GM19351 (cell line): ENCODE data around the gene PTPRK.
"Not testable (repeated sequence)": the region's sequence is repeated elsewhere in the genome, so short reads cannot be mapped to it uniquely, and the experiment has no call there.

ENCODE experiments used
- ATAC-seq: cut with Tn5 transposase; IDR thresholded peaks from one replicate; pipeline ENCODE4 v1.9.1; 2021; ENCODE audit warnings: mild to moderate bottlenecking, moderate library complexity; ENCODE audit not compliant: unreplicated experiment

The PTPRK gene

DNA sequence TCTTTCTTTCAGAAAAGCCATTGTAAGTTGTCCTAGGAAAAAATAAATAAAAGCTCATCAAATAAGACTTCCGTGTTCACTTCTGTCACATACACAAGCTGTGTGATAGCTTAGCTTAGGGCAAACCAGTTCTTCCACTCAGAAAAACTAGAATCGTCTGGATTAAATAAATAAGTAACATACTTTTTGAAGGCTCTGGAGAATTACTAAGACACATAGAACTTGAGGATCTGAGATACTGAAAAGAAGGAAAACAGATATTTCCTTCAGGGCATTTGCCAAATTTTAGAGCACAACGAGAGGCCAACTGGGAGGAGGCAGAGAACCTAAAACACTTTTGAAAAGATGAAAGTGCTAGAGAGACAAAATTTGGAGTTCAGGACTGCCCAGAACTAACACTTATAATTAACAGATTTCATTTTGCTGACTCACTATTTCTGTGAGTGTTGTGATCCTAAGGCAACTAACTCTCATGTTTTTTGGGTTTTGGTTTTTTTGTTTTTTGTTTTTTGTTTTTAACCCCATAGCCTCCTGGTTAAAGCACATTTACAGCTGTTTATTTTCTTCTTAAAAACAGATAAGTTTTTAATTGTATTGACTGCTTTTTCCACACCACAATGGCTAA, 580.8 kb downstream of the PTPRK start:
- no peak for ATAC-seq

DNA sequence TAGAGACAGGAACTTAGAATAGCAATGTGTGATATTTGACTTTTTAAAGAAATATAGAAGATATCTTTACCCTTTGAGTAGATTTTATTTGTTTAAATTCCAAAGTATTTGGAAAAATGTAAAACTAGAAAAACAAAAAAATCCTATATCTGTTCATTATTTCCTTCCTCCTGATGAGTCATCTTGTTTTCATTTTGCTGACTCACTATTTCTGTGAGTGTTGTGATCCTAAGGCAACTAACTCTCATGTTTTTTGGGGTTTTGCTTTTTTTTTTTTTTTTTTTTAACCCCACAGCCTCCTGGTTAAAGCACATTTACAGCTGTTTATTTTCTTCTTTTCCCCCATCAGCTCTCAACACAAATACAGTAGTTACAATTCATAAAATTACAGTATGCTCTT, 581.7 kb downstream of the PTPRK start:
- no peak for ATAC-seq

DNA sequence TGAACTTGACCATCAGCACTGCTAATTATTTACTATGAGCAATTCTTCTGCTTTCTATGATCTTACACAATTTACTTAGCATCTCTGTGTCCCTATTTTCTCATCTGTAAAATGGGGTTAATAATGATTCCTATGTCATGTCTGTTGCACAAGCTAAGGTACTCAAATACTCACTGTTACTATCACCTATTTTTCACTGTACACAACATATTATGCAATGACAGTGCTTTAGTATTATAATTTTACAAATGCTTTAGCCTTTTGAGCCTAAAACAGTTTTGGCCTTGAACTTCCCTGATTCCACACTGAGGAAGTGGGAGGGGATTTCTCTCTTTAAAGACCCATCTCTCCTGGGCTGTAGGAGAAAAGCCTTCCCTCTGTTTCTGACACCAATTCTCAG, 582.7 kb downstream of the PTPRK start:
- ATAC-seq: no peak

DNA sequence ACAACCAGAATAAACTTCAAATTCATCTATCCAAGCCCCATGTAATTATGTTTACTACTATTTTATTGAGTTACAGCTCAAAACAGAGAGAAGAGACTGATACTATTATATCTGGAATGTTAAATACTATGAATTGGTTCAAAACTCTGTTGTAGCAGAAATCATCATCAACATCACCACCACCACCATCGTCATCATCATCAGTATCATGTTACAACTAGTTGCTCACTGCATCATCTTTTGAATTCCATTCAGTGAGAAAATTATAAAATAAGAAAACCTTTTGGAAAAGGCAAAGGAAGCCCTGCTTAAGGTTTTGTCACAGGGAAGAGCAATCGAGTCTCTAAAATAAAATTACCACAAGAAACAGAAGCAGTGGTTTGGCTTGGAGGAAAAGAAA, 583.3 kb downstream of the PTPRK start:
- no peak for ATAC-seq

DNA sequence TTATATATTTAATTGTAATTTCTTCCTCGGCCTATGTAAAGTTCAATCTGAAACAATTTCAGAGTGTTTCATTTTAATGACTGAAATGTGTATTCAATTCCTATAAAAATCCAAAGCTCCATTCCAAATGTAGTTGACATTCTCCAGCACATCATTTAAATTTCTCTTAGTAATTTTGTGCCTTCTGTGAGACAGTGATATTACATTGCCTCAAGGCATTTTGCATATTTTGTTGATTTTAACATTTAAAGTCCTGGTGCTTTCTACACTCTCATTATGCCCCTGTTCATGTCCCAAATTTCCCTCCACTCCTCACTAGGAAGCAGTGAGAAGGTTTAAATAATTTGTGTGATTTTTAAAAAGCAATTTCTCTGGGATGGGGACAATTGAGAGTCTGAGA, 585.4 kb downstream of the PTPRK start:
- ATAC-seq: no peak

DNA sequence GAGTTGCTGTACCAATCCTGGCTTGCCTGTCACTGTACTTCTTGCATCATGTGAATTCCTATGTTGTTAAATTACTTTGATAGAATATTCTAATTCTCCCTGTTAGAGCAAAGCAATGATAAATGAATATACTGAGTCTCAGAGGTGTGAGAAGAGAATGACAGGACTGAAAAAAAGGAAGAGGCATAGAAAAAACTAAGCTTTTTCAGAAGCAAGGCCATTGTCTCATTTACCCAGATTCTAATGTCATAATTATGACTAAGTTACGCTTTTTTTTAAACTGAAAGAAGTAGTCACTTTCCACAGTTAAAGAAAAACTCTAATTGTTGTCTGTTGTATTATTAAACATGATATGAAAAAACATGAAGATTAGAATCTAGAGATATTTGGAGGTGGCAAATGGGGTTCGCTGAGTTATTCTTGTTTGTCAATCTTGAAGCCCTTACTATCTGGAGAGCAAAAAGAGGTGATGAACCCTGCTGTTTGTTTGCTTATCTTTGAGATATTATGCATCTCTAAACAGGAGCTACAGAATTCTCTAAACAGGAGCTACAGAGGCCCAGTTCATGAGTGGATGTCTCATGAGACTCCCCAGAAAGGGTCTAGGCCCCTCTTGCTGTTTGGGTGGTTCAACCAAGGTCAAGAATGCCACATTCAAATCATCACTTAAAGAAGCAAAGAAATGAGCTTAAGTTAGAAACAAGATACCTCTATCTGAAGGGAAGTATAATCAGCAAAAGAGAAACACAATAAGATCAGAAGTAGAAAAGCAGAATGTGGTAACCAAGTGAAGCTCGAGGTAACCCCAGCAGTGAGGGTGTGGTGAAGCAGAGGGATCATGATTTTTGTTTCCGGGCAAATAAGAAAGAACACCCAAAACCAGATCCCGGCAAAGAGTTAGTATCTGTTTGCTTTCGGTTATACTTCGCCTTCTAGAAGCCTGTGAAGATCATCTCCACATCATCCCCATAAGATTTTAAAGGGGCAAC, 586.3 kb downstream of the PTPRK start:
- no peak for ATAC-seq

DNA sequence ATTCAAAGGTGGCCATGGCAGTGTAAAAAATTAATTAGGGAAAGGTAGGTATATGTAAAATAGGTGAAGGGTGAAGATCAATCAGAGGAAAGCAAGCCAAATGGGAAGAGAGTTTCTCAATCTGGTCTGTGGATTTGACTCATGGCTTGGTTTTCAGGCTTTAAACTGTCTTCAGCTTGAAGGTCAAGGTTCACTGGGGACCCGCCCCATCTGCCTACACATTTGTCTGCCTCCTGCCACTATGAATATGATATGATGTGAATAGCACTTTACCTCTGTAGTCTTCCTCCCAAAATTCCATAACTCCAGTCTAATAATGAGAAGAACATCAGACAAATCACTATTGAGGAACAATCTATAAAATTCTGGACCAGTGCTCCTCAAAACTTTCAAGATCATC, 587.3 kb downstream of the PTPRK start:
- ATAC-seq: no peak

DNA sequence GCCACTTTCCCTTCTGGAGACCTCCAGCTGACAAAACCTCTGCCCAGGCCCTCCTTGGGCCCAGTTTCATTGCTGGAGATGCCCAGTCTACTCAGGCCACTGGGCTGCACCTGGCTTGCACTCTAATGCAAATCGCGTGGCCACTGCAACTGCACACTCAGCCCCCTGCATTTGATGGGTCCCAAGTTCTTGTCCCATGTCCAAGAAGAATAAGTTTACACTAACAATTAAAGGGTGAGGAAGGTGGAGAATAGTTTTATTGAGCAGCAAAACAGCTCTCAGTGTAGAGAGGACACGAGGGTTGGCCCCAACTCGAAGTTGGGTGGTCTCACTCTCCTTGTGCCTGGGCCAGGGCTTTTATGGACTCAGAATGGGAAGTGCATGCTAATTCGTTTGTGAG, 587.7 kb downstream of the PTPRK start:
- no peak for ATAC-seq

DNA sequence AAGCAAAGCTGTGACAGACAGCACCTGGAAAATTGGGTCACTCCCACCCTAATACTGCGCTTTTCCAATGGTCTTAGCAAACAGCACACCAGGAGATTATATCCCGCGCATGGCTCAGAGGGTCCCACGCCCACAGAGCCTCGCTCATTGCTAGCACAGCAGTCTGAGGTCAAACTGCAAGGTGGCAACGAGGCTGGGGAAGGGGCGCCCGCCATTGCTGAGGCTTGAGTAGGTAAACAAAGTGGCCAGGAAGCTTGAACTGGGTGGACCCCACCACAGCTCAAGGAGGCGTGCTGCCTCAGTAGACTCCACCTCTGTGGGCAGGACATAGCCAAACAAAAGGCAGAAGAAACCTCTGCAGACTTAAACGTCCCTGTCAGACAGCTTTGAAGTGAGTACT, 594.0 kb downstream of the PTPRK start:
- not testable (repeated sequence) for ATAC-seq

DNA sequence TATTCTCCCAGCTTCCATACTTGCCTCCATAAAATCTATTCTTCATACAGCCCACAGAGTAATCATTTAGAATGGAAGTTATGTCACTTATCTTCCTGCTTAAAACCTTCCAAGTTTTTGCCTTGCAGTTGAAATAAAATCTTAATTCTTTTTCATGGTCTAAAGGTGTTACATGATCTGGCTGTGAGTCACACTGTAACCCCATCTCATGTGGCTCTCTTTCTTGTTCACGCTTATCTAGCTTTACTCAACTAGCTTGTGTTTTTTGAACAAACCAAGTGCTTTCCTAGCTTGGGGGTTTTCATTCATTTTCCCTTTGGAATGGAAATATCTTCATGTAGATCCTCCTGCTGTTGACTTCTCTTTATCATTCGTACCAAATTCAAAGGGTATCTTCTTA, 596.0 kb downstream of the PTPRK start:
- no peak for ATAC-seq

DNA sequence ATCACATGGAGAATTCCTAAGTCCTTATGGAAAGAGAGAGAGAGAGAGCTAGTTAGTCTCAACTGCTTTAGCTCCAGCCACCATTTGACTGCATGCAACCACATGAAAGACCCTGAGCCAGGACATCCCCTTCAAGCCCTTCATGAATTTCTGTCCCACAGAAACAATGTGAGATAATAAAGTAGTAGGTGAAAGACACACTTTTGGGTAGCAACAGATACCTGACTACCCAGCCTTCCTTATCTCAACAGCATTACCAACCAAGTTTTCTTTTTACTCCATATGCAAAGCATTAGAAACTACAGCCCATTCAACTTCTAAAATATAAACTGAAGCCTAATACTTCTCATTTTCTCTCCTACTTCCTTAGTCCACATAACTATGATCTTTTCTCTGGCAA, 596.4 kb downstream of the PTPRK start:
- ATAC-seq: no peak

DNA sequence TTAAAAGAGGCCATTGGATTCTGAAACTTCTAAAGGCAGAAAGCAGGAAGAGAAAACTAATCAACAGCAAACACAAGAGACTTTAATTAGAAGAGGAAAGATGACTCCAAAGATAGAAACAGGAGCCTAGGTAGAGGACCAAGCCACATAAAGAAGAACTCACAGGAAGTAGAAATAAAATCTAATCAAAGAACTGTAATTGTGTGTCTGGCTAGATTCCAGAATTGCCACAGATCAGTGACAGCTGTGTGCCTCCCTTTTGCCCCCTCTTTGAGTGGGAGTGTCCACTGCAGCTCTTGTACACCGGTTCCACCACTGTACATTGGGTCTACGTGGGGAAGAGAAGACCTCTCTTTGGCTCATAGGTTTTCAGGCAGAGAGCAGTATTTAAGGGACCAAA, 597.3 kb downstream of the PTPRK start:
- no peak for ATAC-seq

DNA sequence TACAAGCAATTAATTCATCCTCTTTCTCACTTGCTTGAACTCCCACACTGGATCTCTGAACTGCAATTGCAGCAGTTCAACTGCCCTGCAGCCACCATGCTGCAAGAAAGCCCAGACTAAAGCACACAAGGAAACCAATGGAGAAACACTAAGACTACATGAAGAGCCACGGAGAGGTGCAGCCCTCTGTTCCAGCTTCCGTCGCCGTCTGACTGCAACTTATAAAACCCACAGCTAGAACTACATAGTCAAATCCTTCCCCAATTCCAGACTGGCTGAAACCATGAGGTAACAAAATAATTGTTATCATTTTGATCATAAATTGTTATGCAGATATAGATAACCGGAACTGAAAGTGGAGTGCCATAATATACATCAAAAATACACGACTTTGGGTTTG, 598.4 kb downstream of the PTPRK start:
- no peak for ATAC-seq

DNA sequence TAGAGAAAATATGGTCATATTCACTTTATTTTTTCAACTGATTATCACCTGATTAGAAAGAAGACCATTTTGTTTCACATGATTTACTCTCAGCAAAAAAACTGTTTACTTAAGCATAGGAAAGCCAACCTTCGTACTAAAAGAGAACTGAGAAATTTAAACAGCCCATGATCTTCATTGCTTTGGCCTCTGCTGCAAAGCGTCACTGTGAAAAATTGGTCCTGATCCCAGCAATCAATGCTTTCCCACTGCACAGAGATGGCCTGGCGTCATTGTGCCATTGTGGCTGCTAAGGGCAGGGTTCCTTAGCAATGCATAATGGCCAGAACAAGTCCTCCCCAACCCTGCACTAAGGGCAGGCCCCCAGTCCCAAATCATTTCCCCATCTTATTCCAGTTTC, 599.6 kb downstream of the PTPRK start:
- ATAC-seq: no peak
